NCI-H1048 (cell line): Measurements from ENCODE around the gene SLC26A6.

Experiments used
- DNase-seq: peaks from one replicate; lab custom pipeline; 2025; lab: John Stamatoyannopoulos, UW

The SLC26A6 gene

DNA sequence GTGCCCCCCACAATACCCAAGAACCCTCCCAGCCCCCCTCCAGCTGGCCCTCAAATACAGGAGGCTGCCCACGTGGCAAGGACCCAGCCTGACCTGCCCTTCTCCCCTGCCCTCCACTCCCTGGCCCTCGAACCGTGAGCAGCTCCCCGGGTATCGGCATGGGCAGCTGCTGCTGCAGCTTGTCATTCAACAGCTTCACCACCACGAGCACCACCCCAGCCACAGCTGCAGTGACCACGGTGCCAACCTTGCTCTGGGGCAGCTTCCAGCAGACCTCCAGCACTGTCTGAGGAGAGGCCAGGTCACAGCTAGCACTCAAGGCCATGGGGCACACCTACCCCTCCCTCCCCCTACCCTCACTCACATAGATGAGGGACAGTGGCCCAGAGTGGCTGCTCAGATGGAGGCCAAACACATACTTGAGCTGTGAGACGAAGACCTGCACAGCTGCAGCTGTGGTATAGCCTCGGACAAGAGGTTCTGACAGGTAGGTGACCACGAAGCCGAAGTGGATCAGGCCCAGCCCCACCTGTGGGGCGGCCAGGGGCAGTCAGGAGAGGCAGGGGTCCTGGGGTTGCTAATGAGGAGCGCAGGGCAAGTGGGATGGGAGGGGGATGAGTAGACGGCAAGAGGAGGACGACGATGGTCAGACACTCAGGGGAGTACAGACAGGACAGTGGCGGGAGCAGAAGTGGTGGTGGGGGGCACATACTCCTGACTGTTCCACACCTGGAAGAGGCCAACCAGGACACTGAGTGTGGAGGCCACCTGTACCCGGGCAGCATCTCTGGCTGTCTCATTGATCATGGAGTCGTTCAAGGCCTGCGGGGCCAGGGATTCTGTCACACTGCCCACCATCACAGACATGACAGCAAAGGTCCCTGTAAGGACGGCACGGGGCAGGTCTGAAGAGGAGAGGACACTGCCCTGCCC is 3.5 kb downstream of the SLC26A6 start:
- no peak for DNase-seq

DNA sequence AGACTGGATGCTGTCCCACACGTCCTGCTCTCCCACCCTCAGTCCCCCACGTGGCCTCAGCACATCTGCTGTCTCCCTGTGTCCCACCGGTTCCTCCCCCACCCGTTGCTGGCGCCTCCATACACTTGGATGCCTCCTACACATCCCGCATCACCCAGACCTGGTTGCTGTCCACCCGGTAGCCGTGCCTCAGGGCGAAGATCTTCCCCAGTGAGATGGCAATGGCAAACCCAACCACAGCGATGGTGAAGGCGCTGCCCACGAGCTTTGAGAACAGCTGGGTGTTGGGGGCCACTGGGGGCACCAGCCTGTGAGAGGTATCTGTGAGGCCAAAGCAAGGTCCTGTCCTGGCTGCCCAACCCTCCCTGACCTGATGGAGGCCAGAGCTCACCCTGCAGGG is 4.4 kb downstream of the SLC26A6 start:
- no peak for DNase-seq

DNA sequence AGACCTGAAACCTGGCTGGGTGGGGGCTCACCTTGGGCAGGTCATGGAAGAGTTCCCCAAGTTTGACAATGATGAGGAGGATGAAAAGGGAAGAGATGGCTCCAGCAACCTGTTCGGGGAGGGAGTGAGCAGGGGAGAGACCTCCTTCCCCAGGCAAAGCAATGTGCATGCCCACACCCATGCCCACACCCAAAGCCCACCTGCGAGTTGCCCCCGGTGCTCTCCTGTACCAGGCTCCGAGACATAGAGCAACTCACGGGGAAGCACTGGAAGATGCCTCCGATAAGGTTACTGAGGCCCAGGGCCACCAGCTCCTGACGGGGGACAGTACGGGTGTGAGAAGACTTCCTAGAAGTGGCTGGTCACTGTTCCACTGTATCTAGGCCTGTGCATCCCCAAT is 4.9 kb downstream of the SLC26A6 start:
- no peak for DNase-seq

DNA sequence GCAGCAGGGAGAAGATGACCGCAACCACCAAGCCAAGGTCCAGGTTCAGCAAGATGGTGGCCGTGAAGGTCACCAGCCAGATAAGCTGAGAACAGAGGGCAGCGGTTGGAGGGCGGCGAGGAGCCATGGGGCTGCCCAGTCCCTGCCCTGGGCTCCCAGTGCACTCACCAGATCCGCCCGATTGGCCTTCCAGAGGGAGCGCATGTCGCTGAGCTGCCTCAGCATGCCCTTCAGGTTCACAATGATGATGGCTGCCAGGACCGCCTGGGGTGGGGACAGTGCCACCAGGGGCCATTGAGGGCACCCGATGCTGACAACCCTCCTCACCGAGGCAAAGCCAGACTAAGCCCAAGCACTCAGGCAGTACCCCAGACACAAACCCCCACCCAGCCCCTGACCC is 5.4 kb downstream of the SLC26A6 start:
- no peak for DNase-seq

DNA sequence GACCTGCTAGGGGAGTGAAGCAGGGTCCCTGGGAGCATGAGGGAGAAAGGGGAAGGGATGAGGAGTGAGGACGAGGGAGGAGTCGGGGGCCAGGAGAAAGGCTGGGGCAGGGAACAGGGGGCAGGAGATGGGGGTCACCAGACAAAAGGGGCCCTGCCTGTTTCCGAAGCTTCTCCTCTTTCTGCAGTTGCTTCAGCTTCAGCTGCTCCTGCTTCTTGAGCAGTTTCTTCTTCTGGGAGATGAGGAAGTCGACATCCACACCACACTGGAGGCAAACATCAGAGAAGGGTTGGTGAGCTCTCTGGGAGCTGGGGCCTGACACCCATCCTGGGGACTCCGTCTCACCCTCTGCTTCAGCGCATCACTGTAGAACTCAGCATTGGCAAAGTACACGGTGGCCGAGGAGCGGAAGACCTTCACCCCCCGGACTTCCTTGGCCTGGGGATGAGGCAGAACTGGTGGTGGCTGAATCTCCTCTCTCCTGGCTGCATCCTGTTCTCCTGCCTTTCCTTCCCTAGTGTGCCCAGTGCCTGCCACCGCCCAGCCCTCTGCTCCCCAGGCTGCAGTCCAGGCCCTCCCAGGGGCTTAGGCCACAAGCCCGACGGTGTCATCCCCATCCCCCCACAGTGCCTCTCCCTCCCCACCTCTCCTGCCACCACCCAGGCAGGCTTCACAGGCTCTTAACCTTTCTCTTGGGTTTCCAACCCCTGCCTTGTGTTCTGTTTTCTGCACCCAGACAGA is 6.8 kb downstream of the SLC26A6 start:
- DNase-seq = no peak

DNA sequence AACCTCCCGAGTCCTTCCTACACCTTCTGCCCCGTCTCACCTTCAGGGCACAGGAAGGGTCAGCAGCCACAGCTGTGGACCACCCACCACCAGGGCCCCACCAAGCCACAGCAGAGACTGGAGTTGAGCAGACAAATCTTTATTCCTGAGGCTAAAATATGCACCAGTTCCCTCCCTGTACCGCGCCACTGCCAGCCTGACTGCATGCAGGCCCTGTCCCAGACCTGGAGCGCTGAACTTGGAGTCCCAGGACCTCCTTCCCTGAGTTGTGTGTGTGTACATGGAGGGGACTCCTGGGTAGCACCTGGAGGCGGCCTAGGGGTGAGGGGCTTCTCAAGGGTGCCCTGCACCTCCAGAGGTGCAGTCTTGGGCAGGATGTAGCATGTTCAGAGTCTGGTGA is 9.7 kb downstream of the SLC26A6 start:
- no peak for DNase-seq

DNA sequence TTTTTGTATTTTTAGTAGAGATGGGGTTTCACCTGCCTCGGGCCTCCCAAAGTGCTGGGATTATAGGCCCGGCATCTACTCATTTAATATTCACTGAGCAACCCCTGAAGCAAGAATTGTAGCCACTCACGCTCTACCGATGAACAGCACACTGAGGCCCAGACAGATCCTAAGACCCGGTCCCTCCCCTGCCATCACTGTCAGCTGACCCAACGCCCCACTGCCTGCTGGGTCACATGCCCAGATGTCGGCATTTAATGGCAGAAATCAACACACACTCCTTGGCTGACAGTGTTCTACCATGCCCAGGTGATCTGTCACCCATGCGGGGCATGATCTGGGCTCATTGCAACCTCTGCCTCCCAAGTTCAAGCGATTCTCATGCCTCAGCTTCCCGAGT is 10.5 kb downstream of the SLC26A6 start:
- no peak for DNase-seq

DNA sequence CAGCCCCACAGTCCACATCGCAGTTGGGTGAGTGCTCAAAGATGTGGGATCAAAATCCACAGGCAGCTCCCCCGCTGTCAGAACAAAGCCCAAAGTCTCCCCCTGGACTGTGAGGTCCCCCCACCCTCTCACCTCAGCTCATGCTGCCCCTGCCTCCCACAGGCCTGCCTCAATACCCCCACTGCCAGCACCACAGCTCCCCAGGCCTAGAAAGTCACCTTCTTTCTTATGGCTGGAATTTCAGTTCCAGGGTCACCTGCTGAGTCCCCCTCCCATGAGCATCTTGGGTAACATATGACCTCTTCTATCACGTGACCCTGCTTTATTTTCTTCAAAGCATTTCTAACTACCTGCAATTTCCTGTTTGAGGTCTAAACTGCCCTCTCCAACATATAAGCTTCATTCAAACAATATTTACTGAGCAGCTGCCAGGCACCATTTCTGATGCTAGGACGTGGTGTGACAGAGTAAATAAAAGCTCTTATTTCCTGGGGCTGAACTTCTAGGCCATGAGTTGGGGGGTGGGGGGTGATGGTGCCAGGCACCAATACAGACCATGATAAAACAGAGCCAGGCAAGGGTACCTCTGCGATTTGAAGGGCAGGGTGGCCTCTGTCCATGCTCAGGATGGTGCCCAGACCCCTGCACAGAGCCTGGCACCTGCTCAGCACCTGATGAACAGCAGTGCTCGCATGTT is 11.3 kb downstream of the SLC26A6 start:
- no peak for DNase-seq

DNA sequence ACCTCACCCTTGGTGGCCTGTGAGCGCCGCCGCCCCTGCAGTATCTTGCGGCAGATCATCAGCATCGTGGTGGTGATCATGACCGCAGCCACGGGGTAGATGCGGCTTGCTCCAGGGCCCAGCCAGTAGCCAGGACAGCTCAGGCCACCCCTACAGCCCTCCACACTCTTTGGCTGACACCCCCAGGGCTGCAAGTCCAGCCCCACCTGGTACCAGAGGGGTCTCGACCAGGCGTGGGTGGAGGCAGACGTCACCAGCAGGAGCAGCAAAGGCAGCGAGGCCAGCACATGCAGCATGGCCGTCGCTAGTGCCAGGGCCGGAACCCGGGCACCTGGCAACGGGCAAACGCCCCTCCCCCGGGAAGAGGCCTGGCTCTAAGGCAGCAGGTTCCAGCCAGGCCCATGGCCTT is 13.8 kb downstream of the SLC26A6 start, which contains the start of gene TMEM89:
Gene TMEM89 (minus strand): TSS at position 309 of the 409 bp plus-strand sequence. CDS start 13 bp downstream, at position 296.
- DNase-seq = no peak

DNA sequence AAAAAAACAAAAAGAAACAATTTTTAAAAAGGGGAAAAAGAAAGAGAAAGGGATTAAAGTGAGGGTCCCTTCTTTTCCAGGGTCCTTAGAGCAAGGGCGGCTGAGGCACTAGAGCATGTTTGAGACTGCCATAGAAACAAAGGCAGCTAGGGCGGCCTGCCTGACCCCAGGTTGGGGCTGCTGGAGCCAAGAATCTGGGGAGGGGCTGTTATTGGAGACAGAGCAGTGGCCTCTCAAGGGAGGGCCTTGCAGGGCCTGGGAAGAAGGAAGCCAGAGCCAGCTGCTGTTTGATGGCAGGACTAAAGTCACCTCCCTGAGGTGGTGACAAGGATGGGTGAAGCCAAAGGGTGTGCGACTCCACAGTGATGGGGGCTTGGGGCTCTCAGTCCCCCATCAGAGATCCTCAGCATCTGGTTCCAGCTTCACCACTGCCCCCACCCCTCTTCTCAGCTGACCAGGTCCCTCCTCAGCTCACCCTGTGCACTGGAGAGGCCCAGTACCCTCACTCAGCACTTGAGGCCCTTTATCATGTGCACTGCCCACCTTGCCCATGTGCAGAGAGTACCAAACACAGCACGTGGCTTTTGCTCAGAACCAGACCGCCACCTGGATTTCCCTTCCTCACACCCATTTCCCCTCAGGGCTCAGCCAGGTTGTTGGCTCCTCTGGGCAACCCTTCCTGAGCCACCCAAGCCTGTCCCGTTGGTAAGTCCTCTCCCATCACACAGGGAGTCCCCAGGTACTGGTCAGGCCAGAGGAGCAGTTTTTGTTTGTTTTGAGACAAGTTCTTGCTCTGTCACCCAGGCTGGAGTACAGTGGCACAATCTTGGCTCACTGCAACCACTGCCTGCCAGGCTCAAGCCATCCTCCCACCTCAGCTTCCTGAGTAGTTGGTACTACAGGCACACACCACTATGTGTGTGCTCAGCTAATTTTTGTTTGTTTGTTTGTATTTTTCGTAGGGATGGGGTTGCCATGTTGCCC is 15.4 kb downstream of the SLC26A6 start:
- DNase-seq = no peak

DNA sequence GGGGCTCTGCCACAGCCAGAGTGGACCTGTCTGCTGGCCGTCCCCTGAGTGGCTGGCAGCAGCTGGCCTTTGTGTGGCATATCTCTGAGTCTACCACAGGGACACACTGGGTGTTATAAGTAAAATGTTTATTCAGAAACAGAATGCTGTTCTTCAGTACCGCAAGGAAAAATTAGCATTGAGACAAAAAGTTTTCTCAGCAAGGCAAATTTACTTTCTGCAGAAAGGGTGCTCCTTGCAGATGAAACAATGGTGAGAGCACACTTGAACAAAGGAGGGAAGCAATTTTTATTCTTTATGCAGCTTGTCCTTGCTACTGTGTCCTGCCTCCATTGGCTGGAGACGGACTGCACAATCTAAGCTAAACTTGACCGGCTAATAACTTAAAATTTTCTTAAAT is 17.7 kb downstream of the SLC26A6 start:
- DNase-seq = no peak

DNA sequence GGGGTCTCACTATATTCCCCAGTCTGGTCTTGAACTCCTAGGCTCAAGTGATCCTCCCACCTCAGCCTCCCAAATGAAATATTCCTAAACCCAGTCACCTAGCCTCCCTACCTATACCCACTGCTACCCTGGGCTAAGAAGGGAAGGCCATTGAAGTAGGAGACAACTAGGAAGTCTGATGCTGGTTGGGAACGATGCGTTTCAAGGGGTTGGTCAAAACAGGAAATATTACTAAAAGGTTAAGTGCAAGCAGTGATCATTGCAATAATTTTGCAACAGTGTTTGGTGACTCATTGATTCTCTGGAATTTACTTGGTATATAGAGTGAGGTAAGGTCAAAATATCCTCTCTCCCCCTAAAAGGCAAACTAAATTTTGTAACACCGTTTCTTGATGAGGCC is 21.2 kb downstream of the SLC26A6 start:
- DNase-seq = no peak

DNA sequence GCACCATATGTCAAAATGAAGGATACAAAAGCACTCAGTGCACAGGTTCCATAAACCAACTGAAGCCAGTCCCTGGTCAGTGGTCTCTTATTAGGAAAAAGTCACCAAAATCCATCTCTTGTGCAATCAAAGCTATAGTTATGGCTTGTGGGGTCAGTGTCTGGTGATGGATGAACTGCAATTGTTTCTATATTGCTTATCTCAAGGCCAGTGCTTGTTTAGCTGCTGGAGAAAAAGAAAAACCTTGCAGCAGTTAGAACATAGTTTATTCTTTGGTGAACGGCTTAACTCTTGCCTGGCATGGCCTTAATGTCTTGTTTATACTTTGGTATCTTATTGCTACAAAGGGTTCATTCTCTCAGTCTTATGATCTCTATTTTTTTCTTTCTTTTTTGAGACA is 23.0 kb downstream of the SLC26A6 start:
- no peak for DNase-seq

DNA sequence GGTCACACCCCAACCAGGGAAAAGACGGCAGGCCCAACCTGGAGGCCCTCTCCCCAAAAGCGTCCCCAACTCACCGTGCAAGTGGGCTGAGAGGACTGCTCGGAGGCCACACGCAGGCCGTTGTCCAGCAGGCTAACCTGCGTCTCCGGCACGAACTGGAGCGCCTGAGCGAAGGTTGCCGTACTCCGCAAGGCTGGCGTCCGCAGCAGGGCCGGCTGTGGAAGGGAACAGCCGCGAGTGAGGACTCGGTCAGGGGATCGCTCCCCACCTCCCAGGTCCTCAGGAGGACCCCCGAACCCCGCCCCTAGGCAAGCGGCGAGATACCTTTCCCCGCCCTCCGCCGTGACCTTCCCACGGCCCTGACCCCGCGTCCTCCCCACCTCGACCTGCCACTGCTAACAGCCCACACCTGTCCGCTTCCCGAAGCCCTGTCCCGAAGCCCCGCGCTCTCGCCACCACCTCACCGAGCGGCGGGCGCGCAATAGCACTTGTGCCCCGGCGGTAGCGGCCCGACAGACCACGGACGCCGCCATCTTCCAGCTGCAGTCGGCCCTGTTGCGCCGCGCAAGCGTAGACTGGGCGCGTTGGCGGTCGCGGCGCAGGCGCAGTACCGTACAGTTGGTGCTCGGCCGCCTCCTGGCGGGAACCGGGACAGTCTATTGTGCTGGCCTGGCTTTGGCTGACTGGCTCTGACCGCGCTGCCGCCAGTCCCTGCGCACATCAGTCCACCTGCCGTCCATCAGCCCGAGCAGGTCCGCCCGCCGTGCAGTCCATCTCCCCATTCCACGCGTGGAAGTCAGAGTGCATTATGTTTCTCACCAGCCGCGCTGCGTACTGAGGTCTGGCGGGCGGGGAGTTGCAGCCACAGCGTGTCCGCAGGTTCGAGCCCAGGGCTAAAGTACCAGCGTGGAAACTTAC is 25.9 kb downstream of the SLC26A6 start, which contains the start of gene UQCRC1:
Gene UQCRC1 (minus strand): TSS at position 559 of the 918 bp plus-strand sequence. CDS start 26 bp downstream, at position 533.
- DNase-seq = peak; percentile 88

DNA sequence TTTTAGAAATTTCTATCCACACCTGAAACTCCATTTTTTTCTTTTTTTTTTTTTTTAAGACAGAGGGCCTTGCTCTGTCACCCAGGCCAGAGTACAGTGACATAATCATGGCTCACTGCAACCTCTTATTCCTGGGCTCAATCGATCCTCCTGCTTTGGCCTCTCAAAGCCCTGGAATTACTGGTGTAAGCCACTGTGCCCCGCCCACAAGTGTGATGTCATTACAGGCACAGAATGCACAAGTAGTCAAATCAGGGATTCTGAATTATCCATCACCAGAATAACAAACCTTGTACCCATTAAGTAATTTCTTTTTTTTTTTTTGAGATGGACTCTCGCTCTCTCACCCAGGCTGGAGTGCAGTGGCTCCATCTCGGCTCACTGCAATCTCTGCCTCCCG is 27.7 kb downstream of the SLC26A6 start:
- DNase-seq = no peak

DNA sequence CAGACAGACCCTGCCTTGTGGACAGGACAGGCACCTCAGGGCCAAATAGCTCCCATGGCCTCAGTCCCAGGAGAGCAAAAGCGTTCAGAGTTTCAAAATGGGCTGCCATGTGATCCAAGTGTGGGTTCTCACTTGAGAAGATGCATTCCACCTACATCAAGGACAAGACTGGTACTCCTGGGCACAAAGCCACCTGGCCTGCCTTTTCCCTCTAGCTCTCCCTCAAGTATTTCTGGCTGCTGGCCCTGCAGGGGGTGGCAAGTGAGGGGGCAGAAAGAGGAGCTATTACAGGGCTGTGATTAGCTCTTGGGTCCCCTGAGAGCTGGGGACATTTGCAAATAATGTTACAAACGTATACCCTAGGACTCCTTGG is 33.7 kb downstream of the SLC26A6 start:
- DNase-seq = no peak

DNA sequence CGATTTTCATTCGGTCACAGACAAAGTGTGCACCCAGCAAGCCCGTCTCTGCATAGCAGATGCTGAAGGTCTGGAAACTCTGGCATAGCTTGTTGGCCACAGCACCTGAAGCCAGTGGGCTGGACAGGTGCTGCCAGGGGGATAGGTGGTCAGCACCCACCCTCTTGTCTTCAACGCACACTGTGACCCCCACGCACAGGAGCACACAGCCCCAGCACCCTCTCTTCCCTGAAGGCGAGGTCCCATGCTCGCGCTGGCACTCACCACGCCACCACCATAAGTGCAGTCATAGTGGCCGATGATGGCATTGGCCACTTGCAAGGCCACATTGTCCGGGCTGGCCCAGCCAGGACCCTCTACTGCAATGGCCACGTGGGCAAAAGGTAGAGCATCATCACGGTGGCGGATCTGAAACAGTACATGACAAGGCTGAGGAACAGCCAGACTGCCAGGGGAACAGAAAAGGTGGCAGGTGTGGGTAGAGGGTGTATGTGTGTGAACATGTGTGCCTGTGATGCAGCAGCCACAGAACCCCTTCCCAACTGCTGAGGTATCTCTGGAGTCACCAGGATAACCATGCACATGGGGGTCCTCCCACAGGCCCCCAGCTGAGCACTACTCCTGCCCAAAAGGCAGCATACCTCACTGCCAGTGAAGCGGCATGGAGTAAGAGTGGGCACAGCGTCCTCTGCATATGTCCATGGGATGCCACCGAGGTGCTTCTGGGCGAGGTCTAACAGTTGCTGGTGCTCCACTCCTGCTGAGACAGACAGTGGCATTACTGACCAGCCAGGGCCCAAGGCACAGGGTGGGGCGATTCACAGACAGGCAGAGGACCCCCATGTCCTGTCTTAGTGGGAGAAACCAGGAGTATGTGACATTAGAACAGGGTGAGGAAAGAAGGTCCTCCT is 34.3 kb downstream of the SLC26A6 start:
- DNase-seq = no peak

DNA sequence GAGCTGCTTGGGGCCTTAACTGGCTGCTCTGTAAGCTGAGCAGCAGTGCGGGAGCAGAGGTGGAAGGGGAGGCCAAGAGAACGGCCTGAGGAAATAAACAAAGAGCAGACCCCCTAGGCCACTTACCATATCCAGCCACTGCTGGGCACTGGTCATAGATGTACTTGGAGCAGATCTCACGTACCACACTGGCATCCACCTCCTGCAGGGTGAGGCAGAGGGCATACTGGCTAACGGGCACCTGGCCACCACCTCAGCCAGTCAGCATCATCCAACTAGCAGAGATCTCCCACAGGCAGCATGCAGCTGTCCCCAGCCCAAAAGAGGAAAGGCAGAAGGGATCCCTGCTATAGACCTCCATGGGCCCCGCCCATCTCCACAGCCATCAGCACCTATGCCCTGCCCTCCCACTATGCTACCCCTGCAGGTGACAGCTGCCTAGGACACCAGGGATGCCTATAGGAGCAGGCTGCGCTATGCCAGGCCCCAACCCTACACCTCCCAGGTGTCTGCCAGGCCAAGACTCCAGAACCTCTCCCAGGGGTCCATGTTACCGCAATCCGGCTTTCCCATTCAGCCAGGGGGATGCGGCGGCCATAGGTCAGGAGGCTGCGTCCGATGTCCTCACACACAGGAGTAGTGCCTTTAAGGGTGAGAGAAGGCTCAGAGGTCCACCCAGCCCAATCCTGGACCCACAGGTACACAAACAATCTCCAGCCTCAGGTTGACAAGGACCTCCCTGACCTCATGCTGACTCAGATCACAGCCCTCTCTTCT is 35.6 kb downstream of the SLC26A6 start:
- DNase-seq = no peak
